D721Med (cell line): ENCODE results near the gene L3MBTL3.
A peak's percentile ranks its signal among the peaks of the same experiment; 100 is the strongest.

Source experiments
- DNase-seq: peaks from one replicate; pipeline ENCODE4 v3.0.0; 2011; ENCODE audit warnings: low spot score; ENCODE audit not compliant: insufficient read length
- FAIRE-seq: peaks from 2 replicates; lab custom pipeline; 2011; peaks lifted over from hg19 to GRCh38; lab: Jason Lieb, UNC
- TF ChIP-seq, protein P1 (sequence below): IDR thresholded peaks from 2 replicates; pipeline ENCODE4 v1.5.1; 2012; ENCODE audit warnings: mild to moderate bottlenecking, control low read depth; ENCODE audit not compliant: insufficient read depth; ENCODE audit errors: missing control alignments

Gene L3MBTL3

DNA sequence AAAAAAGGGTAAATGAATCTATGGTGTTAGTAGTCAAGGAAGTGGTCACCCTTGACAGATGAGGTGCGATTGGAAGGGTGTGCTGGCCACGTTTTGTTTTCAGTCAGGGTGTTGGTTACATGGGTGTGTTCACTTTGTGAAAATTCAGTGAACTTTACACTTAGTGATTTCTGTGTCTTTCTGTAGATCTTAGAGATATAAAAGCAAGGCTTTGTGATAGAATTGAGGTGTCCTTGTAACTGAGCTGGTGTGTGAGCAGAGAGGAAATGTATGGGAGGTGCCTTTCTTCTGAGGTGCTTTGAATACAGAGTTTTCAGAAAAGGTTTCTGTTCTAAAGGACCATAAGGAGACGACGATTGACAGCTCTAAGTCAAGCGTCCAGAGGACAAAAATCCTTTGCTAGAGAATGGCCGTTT is 113.9 kb downstream of the L3MBTL3 start:
- TF ChIP-seq, protein P1, sequence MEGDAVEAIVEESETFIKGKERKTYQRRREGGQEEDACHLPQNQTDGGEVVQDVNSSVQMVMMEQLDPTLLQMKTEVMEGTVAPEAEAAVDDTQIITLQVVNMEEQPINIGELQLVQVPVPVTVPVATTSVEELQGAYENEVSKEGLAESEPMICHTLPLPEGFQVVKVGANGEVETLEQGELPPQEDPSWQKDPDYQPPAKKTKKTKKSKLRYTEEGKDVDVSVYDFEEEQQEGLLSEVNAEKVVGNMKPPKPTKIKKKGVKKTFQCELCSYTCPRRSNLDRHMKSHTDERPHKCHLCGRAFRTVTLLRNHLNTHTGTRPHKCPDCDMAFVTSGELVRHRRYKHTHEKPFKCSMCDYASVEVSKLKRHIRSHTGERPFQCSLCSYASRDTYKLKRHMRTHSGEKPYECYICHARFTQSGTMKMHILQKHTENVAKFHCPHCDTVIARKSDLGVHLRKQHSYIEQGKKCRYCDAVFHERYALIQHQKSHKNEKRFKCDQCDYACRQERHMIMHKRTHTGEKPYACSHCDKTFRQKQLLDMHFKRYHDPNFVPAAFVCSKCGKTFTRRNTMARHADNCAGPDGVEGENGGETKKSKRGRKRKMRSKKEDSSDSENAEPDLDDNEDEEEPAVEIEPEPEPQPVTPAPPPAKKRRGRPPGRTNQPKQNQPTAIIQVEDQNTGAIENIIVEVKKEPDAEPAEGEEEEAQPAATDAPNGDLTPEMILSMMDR, result no peak
- FAIRE-seq, result no peak
- no peak for DNase-seq

DNA sequence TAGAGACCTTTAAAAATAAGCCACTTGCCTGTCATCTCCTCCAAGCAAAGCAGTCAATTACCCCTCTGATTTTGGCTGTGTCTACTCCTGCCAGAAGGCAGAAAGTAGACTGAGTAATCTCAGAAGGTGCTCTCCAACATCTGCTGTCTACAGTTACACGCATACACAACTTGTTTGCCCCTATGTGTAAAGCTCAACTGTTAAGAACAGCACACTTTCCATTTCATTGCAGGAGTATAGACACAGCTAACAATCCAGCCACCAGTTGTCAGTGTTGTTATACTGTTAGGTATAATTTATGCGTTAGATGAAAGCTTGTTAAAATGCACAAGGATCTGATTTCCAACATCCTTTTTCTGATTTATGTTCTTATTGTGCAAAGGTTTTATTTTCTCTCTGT is 116.2 kb downstream of the L3MBTL3 start:
- FAIRE-seq, result no peak
- no peak for DNase-seq
- TF ChIP-seq, protein P1, result peak; percentile 36

DNA sequence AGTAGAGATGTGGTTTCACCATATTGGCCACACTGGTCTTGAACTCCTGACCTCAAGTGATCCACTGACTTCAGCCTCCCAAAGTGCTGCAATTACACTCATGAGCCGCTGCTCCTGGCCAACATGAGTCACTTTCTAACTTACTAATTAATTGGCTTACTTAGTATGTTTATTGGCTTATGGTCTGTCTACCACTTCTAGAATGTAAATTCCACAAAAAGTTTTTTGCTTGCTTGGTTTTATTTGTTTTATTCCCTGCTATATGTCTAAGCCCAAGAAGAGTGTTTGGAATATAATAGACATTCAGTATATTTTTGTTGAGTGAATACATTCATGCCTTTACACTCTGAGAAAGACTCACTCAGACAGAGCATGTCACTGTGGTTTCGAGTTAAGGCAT is 118.4 kb downstream of the L3MBTL3 start:
- TF ChIP-seq, protein P1, result no peak

DNA sequence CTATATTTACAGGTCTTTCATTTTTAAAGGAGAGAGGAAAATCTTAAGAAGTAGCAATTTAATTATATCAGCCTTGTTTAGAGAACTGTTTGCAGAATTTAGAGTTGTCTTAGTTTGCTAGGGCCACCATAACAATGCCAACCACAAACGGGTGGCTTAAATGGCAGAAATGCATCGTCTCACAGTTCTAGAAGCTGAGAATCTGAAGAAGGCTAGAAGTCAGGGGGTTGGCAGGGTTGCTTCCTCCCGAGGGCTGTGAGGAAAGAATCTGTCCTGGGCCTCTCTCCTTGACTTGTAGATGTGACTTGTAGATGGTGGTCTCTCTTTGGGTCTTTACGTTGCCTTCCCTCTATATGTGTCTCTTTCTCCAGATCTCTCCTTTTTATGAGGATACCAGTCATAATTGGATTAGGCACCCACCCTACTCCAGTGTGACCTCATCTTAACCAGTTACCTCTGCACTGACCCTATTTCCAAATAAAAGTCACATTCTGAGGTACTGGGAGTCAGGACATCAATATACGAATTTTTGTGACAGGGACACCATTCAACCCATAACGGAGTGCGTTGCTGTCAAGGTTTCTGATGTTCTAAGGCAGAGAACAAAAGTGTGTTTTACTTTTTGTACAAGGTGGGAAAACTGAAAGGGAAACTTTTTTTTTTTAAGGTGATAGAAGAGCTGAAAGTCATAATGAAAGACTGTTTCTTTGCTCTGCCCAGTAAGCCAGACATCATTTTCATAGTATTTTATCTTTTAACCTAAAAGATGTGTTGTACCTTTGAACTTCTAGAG is 119.9 kb downstream of the L3MBTL3 start:
- FAIRE-seq, result no peak

More for the DNA sequence above, 118.4 kb downstream of the L3MBTL3 start:
- DNase-seq (no peak), FAIRE-seq (no peak)

DNA sequence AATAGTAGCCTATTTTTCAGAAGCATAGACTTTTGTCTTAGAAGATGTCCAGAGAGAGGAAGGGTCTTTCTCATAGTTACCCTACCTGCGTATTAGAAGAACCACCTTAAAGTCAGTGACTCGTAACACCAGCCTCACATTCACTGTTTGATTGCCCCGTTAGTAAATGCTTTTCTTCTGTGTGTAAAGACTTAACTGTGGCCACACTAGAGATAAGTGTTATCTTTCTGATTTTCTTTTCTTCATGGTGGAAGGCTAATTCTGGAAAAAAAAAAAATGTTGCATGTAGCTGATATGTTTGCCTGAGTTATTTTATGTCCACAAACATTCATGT is 120.5 kb downstream of the L3MBTL3 start:
- TF ChIP-seq, protein P1, result no peak
- no peak for DNase-seq

More for the DNA sequence above, 119.9 kb downstream of the L3MBTL3 start:
- TF ChIP-seq, protein P1, result no peak
- no peak for DNase-seq

DNA sequence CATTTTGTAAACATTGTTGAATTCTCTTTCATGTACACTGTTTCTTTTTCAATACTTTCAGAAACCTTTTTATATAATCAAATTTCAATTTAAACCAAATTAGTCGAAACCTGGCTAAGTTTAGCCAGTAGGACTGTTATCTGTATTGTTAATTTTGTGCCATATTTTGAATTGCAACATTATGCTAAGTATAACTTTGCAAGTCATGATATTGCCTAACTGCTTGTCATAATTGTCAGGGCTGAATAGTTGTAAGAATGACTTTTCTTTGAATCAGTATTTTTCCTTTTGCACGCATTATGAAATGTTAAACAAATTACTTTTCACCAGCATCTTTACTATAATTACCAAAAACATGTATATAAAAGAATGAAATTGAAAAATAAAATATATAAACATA is 121.7 kb downstream of the L3MBTL3 start:
- TF ChIP-seq, protein P1, result no peak
- FAIRE-seq, result no peak
- DNase-seq, result no peak

More for the DNA sequence above, 120.5 kb downstream of the L3MBTL3 start:
- FAIRE-seq, result no peak

DNA sequence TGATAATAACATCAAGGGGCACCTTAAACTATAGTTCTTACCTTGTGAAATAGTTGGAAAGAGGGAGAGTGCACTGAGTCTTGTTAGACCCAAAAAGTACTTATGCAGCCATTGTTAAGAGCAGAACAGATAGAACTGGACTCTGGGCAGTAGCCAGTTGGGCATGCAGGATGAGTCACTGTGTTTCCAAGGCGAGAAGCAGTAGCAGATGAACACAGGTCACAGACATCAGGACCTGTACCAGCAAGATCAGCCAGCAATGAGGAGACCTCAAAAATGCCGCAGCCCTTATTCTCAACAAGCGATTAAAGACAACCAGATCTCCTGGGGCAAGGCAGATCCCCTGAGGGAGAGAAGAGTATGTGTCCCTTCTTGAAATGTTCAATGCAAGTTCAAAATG is 125.3 kb downstream of the L3MBTL3 start:
- TF ChIP-seq, protein P1, result no peak
- FAIRE-seq, result no peak
- no peak for DNase-seq
